HepG2 (cell line): ENCODE results near the gene RCC2. TPM values are rescaled to one million over a fixed set of nuclear protein-coding genes. Genes with fewer than 3 reads are reported as not detected.

Experiments used
- CENPX ChIP-seq: sonication (generic); formaldehyde crosslinking; IDR thresholded peaks from 2 replicates; pipeline ENCODE4 v1.9.0; 2021; ENCODE audit warnings: mild to moderate bottlenecking, missing genetic modification reagents, moderate library complexity
- NCOA2 ChIP-seq: sonication (generic); formaldehyde crosslinking; IDR thresholded peaks from 2 replicates; pipeline ENCODE4 v1.8.0; 2022; ENCODE audit warnings: inconsistent platforms
- RAD21 ChIP-seq: fragments of 450-650 bp; formaldehyde crosslinking; IDR thresholded peaks from 2 replicates; pipeline ENCODE4 v1.5.0; 2020; ENCODE audit warnings: mild to moderate bottlenecking
- UBTF ChIP-seq: sonication (generic); formaldehyde crosslinking; IDR thresholded peaks from 2 replicates; pipeline ENCODE4 v1.4.0; 2020; ENCODE audit warnings: mild to moderate bottlenecking, missing genetic modification reagents
- ZHX2 ChIP-seq, 2 experiments: sonication (generic) in 1 of 2; formaldehyde crosslinking in 1 of 2; IDR thresholded peaks; 2 replicates each; pipeline versions ENCODE4 v1.6.1 to v1.9.0; 2014 to 2022; ENCODE audit warnings: antibody characterized with exemption in 1 of 2, borderline replicate concordance in 1 of 2, inconsistent platforms in 1 of 2, low read depth in 1 of 2, missing genetic modification reagents in 1 of 2
- ZNF468 ChIP-seq: sonication (generic); formaldehyde crosslinking; IDR thresholded peaks from 2 replicates; pipeline ENCODE4 v1.8.0; 2022; ENCODE audit warnings: mild to moderate bottlenecking, moderate library complexity, missing genetic modification reagents
- ZNF501 ChIP-seq: sonication (generic); formaldehyde crosslinking; IDR thresholded peaks from 2 replicates; pipeline ENCODE4 v1.5.1; 2020; ENCODE audit warnings: mild to moderate bottlenecking, moderate library complexity, missing genetic modification reagents
- ZNF609 ChIP-seq: sonication (generic); formaldehyde crosslinking; IDR thresholded peaks from 2 replicates; pipeline ENCODE4 v1.4.0; 2020; ENCODE audit warnings: mild to moderate bottlenecking, missing genetic modification reagents, borderline replicate concordance
- ZNF614 ChIP-seq: IDR thresholded peaks from 2 replicates; pipeline ENCODE4 v1.6.1; 2018; ENCODE audit warnings: missing biosample characterization, missing genetic modification reagents, inconsistent platforms, borderline replicate concordance
- ZNF615 ChIP-seq: sonication (generic); formaldehyde crosslinking; IDR thresholded peaks from 2 replicates; pipeline ENCODE4 v1.5.0; 2020; ENCODE audit warnings: mild to moderate bottlenecking, missing genetic modification reagents, borderline replicate concordance
- ZNF749 ChIP-seq: sonication (generic); formaldehyde crosslinking; IDR thresholded peaks from 2 replicates; pipeline ENCODE4 v1.8.0; 2022; ENCODE audit warnings: mild to moderate bottlenecking, missing genetic modification reagents, moderate library complexity, borderline replicate concordance
- ZNF768 ChIP-seq: sonication (generic); formaldehyde crosslinking; IDR thresholded peaks from 2 replicates; pipeline ENCODE4 v1.4.0; 2020; ENCODE audit warnings: missing genetic modification reagents
- ZNF83 ChIP-seq: sonication (generic); formaldehyde crosslinking; IDR thresholded peaks from 2 replicates; pipeline ENCODE4 v1.4.0; 2020; ENCODE audit warnings: missing genetic modification reagents, mild to moderate bottlenecking, borderline replicate concordance
- ZSCAN9 ChIP-seq: IDR thresholded peaks from 2 replicates; pipeline ENCODE4 v1.6.1; 2016; ENCODE audit warnings: borderline replicate concordance
- ZZZ3 ChIP-seq: sonication (generic); formaldehyde crosslinking; IDR thresholded peaks from 2 replicates; pipeline ENCODE4 v1.4.0; 2020; ENCODE audit warnings: missing genetic modification reagents, mild to moderate bottlenecking, borderline replicate concordance
- polyA plus RNA-seq, 8 experiments: library from polyadenylated mRNA; depleted of rRNA in 3 of 8; stranded (reverse) in 7 of 8; unstranded in 1 of 8; fragments of >200 nt; fragmentation: Illumina TruSeq in 4 of 8; extraction: Trizol in 4 of 8; gene quantifications; 2 replicates each; pipeline versions ENCODE4 v1.2.1 to v1.2.3, GENCODE V29; 2011 to 2016; ENCODE audit warnings: low read depth in 4 of 8, missing spikeins in 1 of 8, mixed read lengths in 1 of 8; ENCODE audit not compliant: insufficient read depth in 1 of 8
- total RNA-seq, 5 experiments: library from RNA; depleted of rRNA; stranded (reverse); fragments of >200 nt; fragmentation: Illumina TruSeq; extraction: Trizol; gene quantifications; 2 replicates each; pipeline ENCODE4 v1.2.3, GENCODE V29; 2016; ENCODE audit warnings: low read depth in 1 of 5

Gene RCC2
- total and polyA plus RNA-seq, 2 of the 13 experiments (the other 11 are each of a cell fraction or from before 2014, with no cell fraction given): 20.5 to 55.8 TPM

GRCh38 chr1:17405898-17406759 lies 33.3 kb downstream of the RCC2 start (continued):
- TF ChIP-seq ZNF609 (CRISPR knock-in tag): peak; percentile 30; the same call in 1 of the 2 replicates
- TF ChIP-seq ZZZ3 (CRISPR knock-in tag): no peak
- no peak for TF ChIP-seq ZNF615 (CRISPR knock-in tag)
- no peak for TF ChIP-seq ZNF749 (CRISPR knock-in tag)
- no peak for TF ChIP-seq ZNF614 (CRISPR knock-in tag)
- no peak for TF ChIP-seq CENPX (CRISPR knock-in tag)
- no peak for TF ChIP-seq ZSCAN9 (CRISPR knock-in tag)
- 0 out of 2 replicates have a peak, but pooled peaks have one; percentile 49 for TF ChIP-seq ZNF83 (CRISPR knock-in tag)
- TF ChIP-seq ZNF468: no peak
- no peak for TF ChIP-seq ZHX2 (IDR thresholded peaks at IDR 0.05; ENCODE audit: low read depth)
- no peak for TF ChIP-seq ZHX2 (CRISPR knock-in tag; IDR thresholded peaks at IDR 0.05; ENCODE audit: borderline replicate concordance)
- peak; percentile 80 for TF ChIP-seq RAD21 (CRISPR knock-in tag)
- TF ChIP-seq ZNF501: no peak
- TF ChIP-seq UBTF (CRISPR knock-in tag): peak; percentile 32; the same call in 1 of the 2 replicates
- TF ChIP-seq ZNF768 (CRISPR knock-in tag): peak; percentile 38
- TF ChIP-seq NCOA2 (CRISPR knock-in tag): no peak
